NB4 (cell line): ENCODE results near the gene VASH2.

Experiments used
- CTCF ChIP-seq: IDR thresholded peaks from one replicate; pipeline ENCODE4 v1.5.1; 2012; ENCODE audit warnings: low read depth, low read length
- MAX ChIP-seq: IDR thresholded peaks from 2 replicates; pipeline ENCODE4 v1.6.1; 2011; ENCODE audit warnings: low read depth, low read length
- MYC ChIP-seq: IDR thresholded peaks from 2 replicates; pipeline ENCODE4 v1.6.1; 2011; ENCODE audit warnings: low read depth, low read length
- POLR2A ChIP-seq: IDR thresholded peaks from 2 replicates; pipeline ENCODE4 v1.6.1; 2011; ENCODE audit warnings: mild to moderate bottlenecking; ENCODE audit not compliant: insufficient read length; ENCODE audit errors: extremely low read depth

- TF ChIP-seq CTCF (no peak), POLR2A (no peak), MAX (no peak), MYC (no peak)
Observed at GRCh38 chr1:212933815-212934471, 16.4 kb upstream of the VASH2 start.
